ENCODE results near the gene MYOF. TPM values are rescaled to one million over a fixed set of nuclear protein-coding genes. Genes with fewer than 3 reads are reported as not detected.
A peak's percentile ranks its signal among the peaks of the same experiment; 100 is the strongest.

Gene MYOF
- total RNA-seq, 4 donors from 2014 or later: 39.6 to 70.4 (median 59.2) TPM

DNA sequence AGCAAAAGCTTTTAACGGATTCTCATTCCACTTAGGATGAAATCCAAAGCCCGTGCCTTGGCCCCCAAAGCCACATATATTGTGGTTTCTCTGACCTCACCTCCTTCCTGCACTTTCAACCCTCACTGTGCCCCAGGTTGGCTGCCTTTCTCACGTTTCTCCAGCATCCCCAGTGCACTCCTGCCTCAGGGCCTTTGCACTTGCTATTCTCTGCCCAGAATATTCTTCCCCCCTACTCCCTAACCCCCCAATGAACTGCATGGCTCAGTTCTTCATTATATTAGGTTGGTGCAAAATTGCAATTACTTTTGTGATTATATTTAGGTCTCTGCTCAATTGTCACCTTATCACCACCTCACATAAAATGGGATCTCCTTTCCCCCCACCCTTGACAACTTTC is 34.2 kb downstream of the MYOF start:
- no peaks in the 10 kb centered on the region for H3K9me3 ChIP-seq
- H3K27ac ChIP-seq: peak overlapping the region in 1 of 4 donors; percentile 36
- no peak overlapping the region for H3K4me3 ChIP-seq
- 56 to 77% methylated on average over 3 of the region's 3 CpGs for WGBS, 2 donors
- H3K27me3 ChIP-seq: no peaks in the 10 kb centered on the region
- TF ChIP-seq, protein P1, sequence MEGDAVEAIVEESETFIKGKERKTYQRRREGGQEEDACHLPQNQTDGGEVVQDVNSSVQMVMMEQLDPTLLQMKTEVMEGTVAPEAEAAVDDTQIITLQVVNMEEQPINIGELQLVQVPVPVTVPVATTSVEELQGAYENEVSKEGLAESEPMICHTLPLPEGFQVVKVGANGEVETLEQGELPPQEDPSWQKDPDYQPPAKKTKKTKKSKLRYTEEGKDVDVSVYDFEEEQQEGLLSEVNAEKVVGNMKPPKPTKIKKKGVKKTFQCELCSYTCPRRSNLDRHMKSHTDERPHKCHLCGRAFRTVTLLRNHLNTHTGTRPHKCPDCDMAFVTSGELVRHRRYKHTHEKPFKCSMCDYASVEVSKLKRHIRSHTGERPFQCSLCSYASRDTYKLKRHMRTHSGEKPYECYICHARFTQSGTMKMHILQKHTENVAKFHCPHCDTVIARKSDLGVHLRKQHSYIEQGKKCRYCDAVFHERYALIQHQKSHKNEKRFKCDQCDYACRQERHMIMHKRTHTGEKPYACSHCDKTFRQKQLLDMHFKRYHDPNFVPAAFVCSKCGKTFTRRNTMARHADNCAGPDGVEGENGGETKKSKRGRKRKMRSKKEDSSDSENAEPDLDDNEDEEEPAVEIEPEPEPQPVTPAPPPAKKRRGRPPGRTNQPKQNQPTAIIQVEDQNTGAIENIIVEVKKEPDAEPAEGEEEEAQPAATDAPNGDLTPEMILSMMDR (IDR thresholded peaks at IDR 0.05): no peak
- no peak for TF ChIP-seq EP300 (IDR thresholded peaks at IDR 0.05)
- no peak for TF ChIP-seq POLR2A (IDR thresholded peaks at IDR 0.05)
- peaks cover 0 to 28% (median 0%) of the 10 kb centered on the region in 3 donors for H3K36me3 ChIP-seq
- H3K4me1 ChIP-seq: peaks cover 0 to 25% (median 14%) of the 10 kb centered on the region in 4 donors
- no peak for DNase-seq (ENCODE audit: low spot score in 2 of 2)

DNA sequence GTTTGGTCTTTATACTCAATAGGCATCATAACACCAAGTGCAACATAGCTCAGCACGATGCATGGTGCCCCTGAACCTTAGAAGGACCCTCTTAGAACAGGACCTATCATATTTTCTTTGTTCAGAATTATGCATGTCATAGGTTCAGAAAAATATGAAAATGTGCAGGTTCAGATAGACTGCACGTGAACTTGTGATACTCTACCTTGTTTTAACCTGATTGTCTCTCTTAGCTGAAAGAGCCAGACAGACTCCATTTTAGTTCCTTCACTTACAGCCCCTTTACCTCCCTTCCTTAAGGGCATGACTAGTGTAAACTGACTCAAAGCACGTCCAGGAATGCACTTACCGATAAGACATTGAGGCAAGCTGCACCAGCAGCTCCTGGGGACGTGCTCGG is 35.1 kb downstream of the MYOF start:
- Histone ChIP-seq H3K27me3 (no peaks in the 10 kb centered on the region), H3K4me1 (peaks cover 0 to 33% (median 16%) of the 10 kb centered on the region in 4 donors), H3K36me3 (peaks cover 0 to 28% (median 0%) of the 10 kb centered on the region in 3 donors), H3K27ac (peak overlapping the region in 2 of 4 donors; percentile 88 to 93), H3K9me3 (no peaks in the 10 kb centered on the region), H3K4me3 (no peak overlapping the region)
- 76 to 82% methylated on average over 6 of the region's 6 CpGs for WGBS, 2 donors
- no peak for DNase-seq (ENCODE audit: low spot score in 2 of 2)
- no peak for TF ChIP-seq POLR2A (IDR thresholded peaks at IDR 0.05)
- TF ChIP-seq, protein P1 (IDR thresholded peaks at IDR 0.05): no peak
- TF ChIP-seq EP300 (IDR thresholded peaks at IDR 0.05): no peak

DNA sequence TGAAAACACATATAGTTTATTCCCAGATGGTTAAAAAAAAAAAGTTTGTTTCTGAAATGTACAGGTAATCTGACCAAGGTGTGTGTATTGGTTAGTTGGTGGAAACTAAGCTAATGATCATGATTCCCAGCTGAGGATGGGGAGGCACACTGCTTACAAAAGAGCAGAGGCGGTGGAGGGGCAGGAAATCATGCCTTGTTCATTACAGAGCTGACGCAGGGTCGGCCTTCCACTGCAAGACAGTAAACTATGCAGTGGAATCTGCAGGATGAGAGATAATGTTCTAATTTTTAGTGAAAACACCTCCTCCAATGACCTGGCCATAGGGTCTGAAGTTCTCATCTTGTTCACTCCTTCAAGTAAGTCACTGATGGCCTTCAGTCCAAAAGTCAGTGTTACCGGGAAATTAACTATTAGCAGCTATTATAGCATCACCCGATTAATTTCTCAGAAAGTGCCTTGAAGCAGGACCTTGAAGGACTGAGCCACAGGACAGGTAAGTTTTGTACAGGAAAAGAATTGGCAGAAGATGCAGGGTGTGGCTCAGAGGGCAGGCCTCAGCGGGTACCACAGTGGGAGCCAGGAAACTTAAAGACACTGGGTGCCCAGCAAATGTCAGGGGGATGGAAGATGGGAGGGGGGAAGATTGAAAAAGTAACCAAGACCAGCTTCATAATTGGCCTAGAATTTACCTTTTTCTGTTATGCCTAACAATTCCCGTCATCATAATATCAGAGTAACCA is 36.0 kb downstream of the MYOF start:
- no peak for DNase-seq (ENCODE audit: low spot score in 2 of 2)
- H3K27me3 ChIP-seq: no peaks in the 10 kb centered on the region
- H3K4me3 ChIP-seq: no peak overlapping the region
- TF ChIP-seq, protein P1 (IDR thresholded peaks at IDR 0.05): no peak
- TF ChIP-seq POLR2A (IDR thresholded peaks at IDR 0.05) (no peak), EP300 (IDR thresholded peaks at IDR 0.05) (no peak)
- H3K4me1 ChIP-seq: peaks cover 0 to 40% (median 16%) of the 10 kb centered on the region in 4 donors
- H3K36me3 ChIP-seq: peaks cover 0 to 21% (median 0%) of the 10 kb centered on the region in 3 donors
- no peaks in the 10 kb centered on the region for H3K9me3 ChIP-seq
- 65 to 75% methylated on average over 7 of the region's 7 CpGs for whole genome bisulfite sequencing, 2 donors
- peak overlapping the region; percentile 68 to 93 (median 81) for H3K27ac ChIP-seq

DNA sequence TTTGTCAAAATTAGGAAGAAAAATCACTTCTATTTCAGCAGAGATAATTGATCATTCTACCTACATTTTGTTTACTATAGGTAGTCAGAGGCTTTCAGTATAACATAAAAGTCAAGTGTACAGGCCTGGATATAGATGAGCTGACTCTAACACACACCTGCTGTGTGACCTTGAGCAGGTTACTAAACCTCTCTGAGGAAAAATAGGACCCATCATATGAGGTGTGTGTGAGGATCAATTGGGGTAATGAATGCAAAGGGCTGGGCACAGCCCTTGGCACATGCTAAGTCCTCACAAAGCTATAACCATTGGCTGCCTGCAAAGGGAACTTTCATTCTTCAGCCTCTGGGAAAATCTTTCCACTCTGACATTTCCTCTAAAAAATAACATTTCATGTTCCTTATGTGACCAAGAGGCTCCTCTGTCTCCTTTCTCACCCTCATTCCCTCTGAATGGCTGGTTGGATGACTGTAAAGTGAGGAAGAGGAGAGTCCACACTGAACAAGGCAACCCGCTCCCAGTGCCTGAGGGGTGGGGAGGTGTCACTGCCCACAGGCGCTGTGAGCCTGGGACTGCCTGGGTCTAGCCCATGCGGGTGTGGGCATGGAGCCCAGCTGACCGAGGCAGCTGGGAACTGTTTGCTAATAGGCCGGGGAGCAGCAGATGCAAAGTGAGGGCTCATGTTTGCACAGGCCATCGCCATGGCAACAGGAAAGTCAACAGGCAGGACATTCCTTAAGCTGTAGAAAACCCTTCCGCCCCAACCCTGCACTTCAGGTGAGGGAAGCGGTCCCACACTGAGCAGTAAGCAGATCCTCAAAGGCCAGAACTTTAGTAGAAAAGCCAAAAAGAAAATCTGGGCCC is 36.8 kb downstream of the MYOF start:
- Histone ChIP-seq H3K27ac (peak overlapping the region; percentile 68 to 93 (median 81)), H3K4me3 (no peak overlapping the region), H3K27me3 (no peaks in the 10 kb centered on the region), H3K36me3 (peaks cover 0 to 15% (median 0%) of the 10 kb centered on the region in 3 donors), H3K9me3 (no peaks in the 10 kb centered on the region), H3K4me1 (peaks cover 0 to 49% (median 16%) of the 10 kb centered on the region in 4 donors)
- DNase-seq (ENCODE audit: low spot score in 2 of 2): peak; percentile 90 to 92
- TF ChIP-seq, protein P1 (IDR thresholded peaks at IDR 0.05): no peak
- TF ChIP-seq POLR2A (IDR thresholded peaks at IDR 0.05): peak; percentile 34 to 58
- peak; percentile 71 to 94 for TF ChIP-seq EP300 (IDR thresholded peaks at IDR 0.05)
- 11 to 14% methylated on average over 8 of the region's 8 CpGs for WGBS, 2 donors
